DMS 273 treated with DMSO at 0.1 percent for 48 hours (cell line): Measurements from ENCODE around the gene B4GALNT2.

Experiments used
- DNase-seq: peaks from one replicate; lab custom pipeline; 2025; lab: John Stamatoyannopoulos, UW

B4GALNT2 gene

GRCh38 chr17:49213399-49213798, 80.8 kb downstream of the B4GALNT2 start:
- DNase-seq, result no peak

DNA sequence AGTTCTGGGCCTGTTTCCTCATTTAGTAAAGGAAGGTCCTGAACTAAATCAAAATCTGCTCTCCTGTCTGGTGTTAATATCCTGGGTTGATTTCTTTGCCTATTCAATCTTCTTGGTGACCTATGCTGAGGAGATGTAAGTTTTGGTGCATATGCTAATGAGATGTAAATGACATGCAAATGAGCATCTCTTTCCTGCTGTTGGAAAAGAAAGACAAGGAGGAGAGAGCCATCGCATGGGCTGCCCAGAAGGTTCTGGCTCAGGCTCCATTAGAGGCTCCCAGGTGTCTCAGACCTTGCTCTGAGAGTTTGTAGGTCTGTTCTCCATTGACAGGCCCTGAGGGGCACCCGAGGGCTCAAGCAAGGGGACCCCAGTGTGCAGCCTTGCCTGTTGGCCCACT, 81.3 kb downstream of the B4GALNT2 start:
- no peak for DNase-seq

GRCh38 chr17:49214676-49215360, 82.2 kb downstream of the B4GALNT2 start:
- no peak for DNase-seq

GRCh38 chr17:49216482-49216881, 83.9 kb downstream of the B4GALNT2 start:
- DNase-seq, result no peak

DNA sequence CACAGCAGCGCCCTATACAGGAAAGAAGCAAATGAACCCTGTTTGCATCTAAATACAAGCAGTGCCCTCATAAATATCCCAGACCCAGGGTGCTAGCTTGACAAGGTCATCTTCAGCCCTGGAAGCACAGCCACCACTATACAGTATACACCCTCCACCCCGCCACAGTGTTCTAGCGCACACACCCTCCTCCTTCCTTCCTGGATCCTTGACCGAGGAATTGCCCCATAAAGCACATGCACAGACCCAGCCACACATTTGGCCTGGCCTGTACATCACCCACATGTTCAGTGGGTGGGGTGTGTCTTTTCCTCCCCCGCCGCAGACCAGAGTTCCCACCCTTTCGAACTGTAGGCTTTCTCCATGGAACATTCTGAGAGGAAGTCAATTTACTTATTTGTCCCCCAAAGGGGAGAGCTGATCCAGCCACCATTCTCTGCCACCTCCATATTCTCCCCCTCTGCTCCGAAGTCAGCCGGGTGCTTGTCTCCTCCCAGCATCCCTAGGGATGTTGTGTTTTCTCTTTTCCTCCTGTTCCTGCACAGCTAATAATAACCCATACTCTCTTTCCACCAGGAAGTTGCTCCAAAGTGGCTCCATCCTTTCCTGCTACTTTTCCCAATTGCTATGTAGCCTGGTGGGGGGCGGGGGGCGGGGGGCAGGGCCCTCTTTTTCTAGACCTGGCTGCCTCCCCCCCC, 84.5 kb downstream of the B4GALNT2 start:
- DNase-seq, result no peak

DNA sequence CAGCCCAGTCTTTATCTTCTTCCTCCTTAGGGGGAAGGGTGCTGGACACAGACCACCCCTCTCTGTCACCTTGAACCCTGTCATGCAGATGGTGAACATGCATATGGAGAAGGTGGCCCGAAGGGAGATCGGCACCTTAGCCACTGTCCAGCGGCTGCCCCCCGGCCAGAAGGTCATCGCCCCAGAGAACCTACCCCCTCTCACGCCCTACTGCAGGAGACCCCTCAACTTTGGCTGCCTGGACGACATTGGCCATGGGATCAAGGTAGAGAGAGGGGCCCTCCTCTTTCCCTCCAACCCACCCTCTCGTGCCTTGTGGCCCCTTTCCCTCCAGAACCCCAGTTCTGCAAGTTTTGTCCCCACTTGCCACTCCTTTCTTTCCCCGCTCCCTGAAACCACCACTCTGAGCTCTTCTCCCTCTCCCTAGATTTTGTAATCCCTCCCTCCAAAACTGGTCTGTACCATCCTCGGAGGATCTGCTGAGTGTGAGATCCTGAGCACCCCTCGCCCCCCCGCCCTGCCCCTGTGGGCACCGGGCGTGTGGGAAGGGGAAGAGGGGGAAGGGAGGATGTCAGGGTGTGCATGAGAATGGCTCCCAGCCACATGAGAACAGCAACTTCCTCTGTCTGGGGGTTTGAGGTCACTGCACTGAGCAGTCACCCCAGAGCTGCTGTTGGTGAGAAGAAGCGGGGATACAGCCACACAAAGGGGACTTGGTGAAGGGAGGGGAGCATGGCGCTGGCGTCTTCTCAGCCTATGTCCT, 85.3 kb downstream of the B4GALNT2 start:
- no peak for DNase-seq

GRCh38 chr17:49218941-49219913, 86.7 kb downstream of the B4GALNT2 start:
- no peak for DNase-seq

GRCh38 chr17:49219987-49220386, 87.4 kb downstream of the B4GALNT2 start:
- DNase-seq, result no peak

GRCh38 chr17:49223168-49223516, 90.6 kb downstream of the B4GALNT2 start:
- DNase-seq, result no peak

DNA sequence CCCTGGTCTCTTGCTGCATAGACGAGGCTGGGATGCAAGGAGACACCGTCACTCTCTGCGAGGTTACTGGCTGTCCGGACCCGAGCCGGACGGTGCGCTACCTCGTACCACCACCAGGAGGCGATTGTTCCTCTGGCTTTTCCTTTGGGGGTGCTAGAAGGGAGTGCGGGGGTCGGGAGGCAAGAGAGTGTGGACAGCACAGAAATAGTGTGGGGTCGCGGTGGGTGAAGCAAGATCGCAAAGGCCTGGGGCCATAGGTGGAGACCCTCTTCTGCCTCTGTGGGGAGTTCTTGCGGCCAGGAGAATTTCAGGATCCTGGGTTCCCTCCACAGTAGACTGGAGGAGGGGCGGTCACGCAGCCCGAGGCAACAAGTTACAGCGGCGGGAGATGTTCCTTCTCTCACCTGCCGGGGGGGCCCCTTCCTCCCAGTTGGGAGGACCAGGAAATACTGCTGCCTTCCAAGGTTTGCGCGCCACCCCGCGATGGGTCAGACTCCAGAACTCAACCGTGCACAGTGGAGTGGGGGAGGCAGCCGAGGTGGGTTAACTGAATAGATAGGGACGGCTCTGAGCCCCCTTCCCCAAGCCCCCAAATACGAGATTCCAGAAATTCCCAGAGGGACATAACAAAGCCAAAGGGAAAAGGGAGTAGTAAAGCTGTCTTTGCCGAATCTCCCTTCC, 91.1 kb downstream of the B4GALNT2 start:
- DNase-seq, result no peak

DNA sequence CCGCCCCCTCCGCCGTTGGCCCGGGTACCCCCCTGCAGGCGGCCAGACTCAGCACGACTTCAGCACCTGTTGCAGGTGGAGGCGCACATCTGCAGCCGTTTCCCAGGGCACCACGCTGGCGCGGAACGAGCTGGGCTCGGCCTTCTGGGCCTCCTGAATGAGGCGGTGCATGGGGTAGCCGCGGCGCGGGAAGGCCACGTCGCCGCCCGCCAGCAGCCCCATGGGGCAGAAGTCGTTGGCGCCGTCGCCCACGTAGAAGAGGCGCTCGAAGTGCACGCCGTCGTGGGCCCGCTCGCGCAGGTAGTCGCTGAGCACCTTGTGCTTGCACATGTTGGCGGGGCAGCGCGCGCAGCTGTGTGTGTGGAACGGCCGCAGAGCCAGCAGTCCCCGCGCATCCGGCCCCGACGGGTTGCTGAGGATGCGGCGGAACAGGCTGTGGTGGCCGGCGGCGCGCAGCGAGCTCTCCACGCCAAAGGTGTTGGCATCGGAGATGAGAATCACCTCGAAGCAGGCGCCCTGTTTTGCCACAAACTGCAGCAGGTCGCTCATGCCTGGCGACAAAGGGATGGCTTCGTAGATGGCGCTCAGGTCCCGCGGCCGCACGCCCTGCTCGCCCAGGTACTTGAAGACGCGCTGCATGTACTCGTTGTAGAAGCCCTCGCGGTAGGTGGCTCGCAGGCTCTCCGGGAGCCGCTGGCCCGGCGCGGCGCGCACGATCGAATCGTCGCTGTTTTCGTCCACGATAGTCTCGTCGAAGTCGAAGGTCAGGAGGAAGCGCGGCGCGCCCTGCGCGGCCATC, 91.8 kb downstream of the B4GALNT2 start:
- DNase-seq, result no peak

DNA sequence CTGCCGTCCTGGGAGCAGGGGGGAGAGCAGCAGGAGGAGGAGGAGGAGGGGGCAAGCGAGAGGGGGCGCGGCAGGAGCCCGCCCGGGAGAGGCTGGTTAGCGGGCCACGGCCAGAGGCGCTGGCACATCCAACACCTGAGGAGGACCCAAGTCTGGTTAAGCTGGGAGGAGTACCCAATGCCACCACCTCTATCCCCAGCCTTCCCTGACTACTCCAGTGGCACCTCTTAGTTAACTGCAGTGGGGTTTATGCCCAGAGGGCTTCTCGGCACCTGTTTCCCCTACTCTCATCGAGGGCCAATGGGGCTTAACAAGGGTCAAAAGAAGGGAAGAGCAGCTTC, 92.4 kb downstream of the B4GALNT2 start:
- DNase-seq, result no peak

- DNase-seq, result no peak
Observed at GRCh38 chr17:49225554-49226236, 93.1 kb downstream of the B4GALNT2 start.
